Esophagus squamous epithelium (tissue), 4 donors: ENCODE results near the gene AS3MT.

ENCODE experiments used
- CTCF ChIP-seq, 6 experiments: fragments of 450-650 bp in 4 of 6; fragments of 200-600 bp in 2 of 6; sonication (generic) in 2 of 6; IDR thresholded peaks; one replicate each; pipeline ENCODE4 v1.5.1; 2016 to 2019; ENCODE audit warnings: antibody characterized with exemption in 6 of 6, mild to moderate bottlenecking in 4 of 6, moderate library complexity in 4 of 6
- POLR2A ChIP-seq, 4 donors: fragments of 450-650 bp; IDR thresholded peaks; one replicate each; pipeline ENCODE4 v1.6.1; 2017; ENCODE audit warnings: antibody characterized with exemption in 4 of 4, mild to moderate bottlenecking in 4 of 4, moderate library complexity in 3 of 4

GRCh38 chr10:102900006-102900405, 30.7 kb downstream of the AS3MT start:
- TF ChIP-seq CTCF (IDR thresholded peaks at IDR 0.05) = no peak
- no peak for TF ChIP-seq POLR2A (IDR thresholded peaks at IDR 0.05)
